H1 (cell line): ENCODE measurements around the gene ZNF496. TPM values are rescaled to one million over a fixed set of nuclear protein-coding genes. Genes with fewer than 3 reads are reported as not detected.

ENCODE experiments used
- CTCF ChIA-PET: fragments of 300-600 bp; sonication (Branson Sonifier 250); formaldehyde crosslinking; loops from one replicate; lab custom pipeline; 2021; ENCODE audit not compliant: partially characterized antibody; lab: Charles Lee
- POLR2A ChIA-PET: fragments of 300-600 bp; sonication (Branson Sonifier 250); formaldehyde crosslinking; loops from one replicate; lab custom pipeline; 2021; ENCODE audit warnings: inconsistent platforms; ENCODE audit not compliant: partially characterized antibody; lab: Charles Lee
- DNase-seq, 2 experiments: peaks; one replicate each; pipeline versions ENCODE4 v3.0.0 to v3.0.0-alpha.2; 2010 to 2022; ENCODE audit warnings: low spot score in 2 of 2, low read depth in 1 of 2, mixed read lengths in 1 of 2
- FAIRE-seq: peaks from 2 replicates; lab custom pipeline; 2011; peaks lifted over from hg19 to GRCh38; lab: Jason Lieb, UNC
- H2AFZ ChIP-seq: 2 replicates; pipeline ENCODE4 v1.8.1; 2012; ENCODE audit warnings: low read length, inconsistent platforms
- H2AK5ac ChIP-seq: 2 replicates; pipeline ENCODE4 v1.6.1; 2013; ENCODE audit warnings: low read depth, low read length
- H2BK120ac ChIP-seq: replicated peaks from 2 replicates; pipeline ENCODE3; 2013; ENCODE audit warnings: low read depth, low read length, inconsistent platforms
- H2BK12ac ChIP-seq: 2 replicates; pipeline ENCODE4 v1.6.1; 2013; ENCODE audit warnings: low read depth, low read length
- H2BK15ac ChIP-seq: 2 replicates; pipeline ENCODE4 v1.6.1; 2013; ENCODE audit warnings: low read length
- H2BK20ac ChIP-seq: 2 replicates; pipeline ENCODE4 v1.6.1; 2013; ENCODE audit warnings: low read length
- H2BK5ac ChIP-seq: 2 replicates; pipeline ENCODE4 v1.6.1; 2013; ENCODE audit warnings: low read depth, low read length
- H3K14ac ChIP-seq: 2 replicates; pipeline ENCODE4 v1.6.1; 2013; ENCODE audit warnings: inconsistent platforms; ENCODE audit not compliant: insufficient read length
- H3K18ac ChIP-seq: 2 replicates; pipeline ENCODE4 v1.6.1; 2013; ENCODE audit warnings: low read length; ENCODE audit errors: extremely low read depth
- H3K23ac ChIP-seq: 2 replicates; pipeline ENCODE4 v1.6.1; 2013; ENCODE audit warnings: inconsistent platforms; ENCODE audit not compliant: insufficient read length
- H3K23me2 ChIP-seq: 2 replicates; pipeline ENCODE4 v1.6.1; 2013; ENCODE audit warnings: low read depth, low read length
- H3K27ac ChIP-seq: 2 replicates; pipeline ENCODE4 v1.6.1; 2011; ENCODE audit warnings: low read depth, low read length, inconsistent platforms
- H3K27me3 ChIP-seq, 4 experiments: replicated peaks in 1 of 4; 1 replicate in 1 of 4; 2 replicates in 3 of 4; pipeline versions ENCODE4 v1.6.1 to v1.8.1; 2011 to 2013; ENCODE audit warnings: low read length in 3 of 4, mild to moderate bottlenecking in 3 of 4, inconsistent platforms in 2 of 4, mixed read lengths in 2 of 4, moderate library complexity in 1 of 4; ENCODE audit not compliant: control insufficient read depth in 3 of 4, insufficient read depth in 3 of 4; ENCODE audit errors: extremely low read depth in 1 of 4
- H3K36me3 ChIP-seq, 4 experiments: 2 replicates each; pipeline versions ENCODE4 v1.6.1 to v1.8.1; 2011 to 2013; ENCODE audit warnings: mild to moderate bottlenecking in 4 of 4, low read length in 3 of 4, moderate library complexity in 2 of 4, control low read depth in 1 of 4, inconsistent platforms in 1 of 4; ENCODE audit not compliant: insufficient read depth in 4 of 4, control insufficient read depth in 2 of 4
- H3K4ac ChIP-seq: replicated peaks from 2 replicates; pipeline ENCODE3; 2013; ENCODE audit warnings: low read length, low read depth, mixed read lengths, inconsistent platforms; ENCODE audit not compliant: insufficient read length
- H3K4me1 ChIP-seq, 4 experiments: replicated peaks in 1 of 4; 1 replicate in 1 of 4; 2 replicates in 3 of 4; pipeline versions ENCODE4 v1.6.1 to v1.8.1; 2011 to 2013; ENCODE audit warnings: low read length in 3 of 4, inconsistent platforms in 2 of 4, mixed read lengths in 1 of 4; ENCODE audit not compliant: insufficient read depth in 4 of 4, control insufficient read depth in 3 of 4
- H3K4me2 ChIP-seq, 2 experiments: 2 replicates each; pipeline versions ENCODE4 v1.6.1 to v1.8.1; 2011 to 2013; ENCODE audit warnings: low read depth in 2 of 2, low read length in 2 of 2, control low read depth in 1 of 2, inconsistent platforms in 1 of 2, mild to moderate bottlenecking in 1 of 2; ENCODE audit not compliant: insufficient read depth in 1 of 2
- H3K4me3 ChIP-seq, 4 experiments: fragments of 200-600, 300-600 bp in 1 of 4; sonication (generic), shearing (Covaris generic), sonication (Bioruptor Twin) in 1 of 4; 2 replicates each; pipeline versions ENCODE4 v1.5.1 to v1.8.1; 2011 to 2016; ENCODE audit warnings: low read length in 4 of 4, low read depth in 3 of 4, control low read depth in 2 of 4, inconsistent platforms in 2 of 4, mild to moderate bottlenecking in 2 of 4, mixed read lengths in 1 of 4, moderate library complexity in 1 of 4; ENCODE audit not compliant: insufficient read depth in 2 of 4; ENCODE audit errors: extremely low read depth in 1 of 4
- H3K56ac ChIP-seq: replicated peaks from 2 replicates; pipeline ENCODE3; 2013; ENCODE audit warnings: low read depth, mild to moderate bottlenecking, mixed read lengths, low read length, inconsistent platforms; ENCODE audit not compliant: insufficient read length
- H3K79me1 ChIP-seq: 2 replicates; pipeline ENCODE4 v1.6.1; 2013; ENCODE audit warnings: low read depth, low read length, control low read depth
- H3K79me2 ChIP-seq, 2 experiments: 2 replicates each; pipeline versions ENCODE4 v1.6.1 to v1.8.1; 2012 to 2013; ENCODE audit warnings: low read length in 2 of 2, mild to moderate bottlenecking in 2 of 2, inconsistent platforms in 1 of 2; ENCODE audit not compliant: insufficient read depth in 2 of 2, control insufficient read depth in 1 of 2
- H3K9ac ChIP-seq, 4 experiments: replicated peaks in 1 of 4; 1 replicate in 1 of 4; 2 replicates in 3 of 4; pipeline versions ENCODE4 v1.6.1 to v1.8.1; 2011 to 2013; ENCODE audit warnings: low read depth in 3 of 4, low read length in 3 of 4, control low read depth in 2 of 4, mild to moderate bottlenecking in 2 of 4, moderate library complexity in 2 of 4, inconsistent platforms in 1 of 4; ENCODE audit errors: extremely low read depth in 1 of 4
- H3K9me3 ChIP-seq, 2 experiments: 2 replicates each; pipeline versions ENCODE4 v1.6.1 to v1.8.1; 2012 to 2013; ENCODE audit warnings: mild to moderate bottlenecking in 2 of 2, moderate library complexity in 2 of 2, control low read depth in 1 of 2, inconsistent platforms in 1 of 2, low read depth in 1 of 2, low read length in 1 of 2, mixed read lengths in 1 of 2; ENCODE audit not compliant: insufficient read depth in 2 of 2
- H4K20me1 ChIP-seq, 2 experiments: replicated peaks in 1 of 2; 2 replicates each; pipeline versions ENCODE3 to v1.8.1; 2011 to 2013; ENCODE audit warnings: inconsistent platforms in 2 of 2, low read length in 2 of 2, mild to moderate bottlenecking in 1 of 2; ENCODE audit not compliant: insufficient read depth in 2 of 2, control insufficient read depth in 1 of 2
- H4K5ac ChIP-seq: 2 replicates; pipeline ENCODE4 v1.6.1; 2013; ENCODE audit warnings: low read length, low read depth, mixed read lengths, inconsistent platforms; ENCODE audit not compliant: insufficient read length
- H4K8ac ChIP-seq: 2 replicates; pipeline ENCODE4 v1.8.0; 2013; ENCODE audit warnings: mild to moderate bottlenecking, moderate library complexity, low read length, inconsistent platforms; ENCODE audit not compliant: insufficient read depth; ENCODE audit errors: extremely low read depth
- H4K91ac ChIP-seq: replicated peaks from 2 replicates; pipeline ENCODE3; 2013; ENCODE audit warnings: low read length, mixed read lengths, inconsistent platforms; ENCODE audit not compliant: insufficient read length
- BACH1 ChIP-seq: IDR thresholded peaks from 2 replicates; pipeline ENCODE4 v1.6.1; 2012; ENCODE audit warnings: low read length, improper control_type of control experiment
- CBX8 ChIP-seq: fragments of 300-800, 300-1000 bp; sonication (generic); IDR thresholded peaks from 2 replicates; pipeline ENCODE4 v1.7.1; 2016; ENCODE audit warnings: low read depth, low read length, borderline replicate concordance
- EGR1 ChIP-seq: IDR thresholded peaks from 2 replicates; pipeline ENCODE4 v1.6.1; 2011; ENCODE audit warnings: low read depth, low read length, borderline replicate concordance
- MAFK ChIP-seq: IDR thresholded peaks from 2 replicates; pipeline ENCODE4 v1.6.1; 2012; ENCODE audit warnings: low read depth, mild to moderate bottlenecking, improper control_type of control experiment, low read length
- RAD21 ChIP-seq, 2 experiments: IDR thresholded peaks in 1 of 2; conservative IDR thresholded peaks in 1 of 2; 2 replicates each; pipeline ENCODE4 v1.6.1; 2011; ENCODE audit warnings: low read depth in 2 of 2, low read length in 2 of 2, improper control_type of control experiment in 1 of 2, inconsistent platforms in 1 of 2, mild to moderate bottlenecking in 1 of 2, moderate library complexity in 1 of 2
- SIN3A ChIP-seq, 2 experiments: IDR thresholded peaks in 1 of 2; conservative IDR thresholded peaks in 1 of 2; 2 replicates each; pipeline ENCODE4 v1.6.1; 2011 to 2012; ENCODE audit warnings: low read length in 2 of 2, improper control_type of control experiment in 1 of 2, low read depth in 1 of 2, mild to moderate bottlenecking in 1 of 2
- WGBS, 2 experiments: shearing (Covaris generic) in 1 of 2; methylation state at CpG; one replicate each; pipeline versions ENCODE4 v1.1.6 to v1.1.7; 2013 to 2015; ENCODE audit warnings: low lambda C conversion rate in 2 of 2, mixed read lengths in 2 of 2, inconsistent platforms in 1 of 2, low coverage in 1 of 2, missing lambda C conversion rate in 1 of 2; ENCODE audit not compliant: insufficient replicate concordance in 2 of 2, insufficient coverage in 1 of 2, insufficient read length in 1 of 2; ENCODE audit errors: extremely low coverage in 1 of 2, missing lambda C conversion rate in 1 of 2; 5-methylcytosine and 5-hydroxymethylcytosine counted together
- polyA plus RNA-seq, 7 experiments: library from polyadenylated mRNA; depleted of rRNA in 3 of 7; stranded (reverse) in 5 of 7; unstranded in 2 of 7; fragments of >200 nt in 5 of 7; fragments of 200-250 nt in 2 of 7; gene quantifications; 1 replicate in 5 of 7; 2 replicates in 1 of 7; 4 replicates in 1 of 7; pipeline versions ENCODE4 v1.2.1 to v1.2.3, GENCODE V29; 2011 to 2013; ENCODE audit warnings: missing spikeins in 2 of 7, mixed read lengths in 2 of 7
- total RNA-seq: library from RNA; stranded (reverse); fragmentation: NEBNext Ultra II Directional; extraction: Animal tissue kit (Norgen Biotek cat#: 25700); gene quantifications from 2 replicates; pipeline ENCODE4 v1.2.1, GENCODE V29; 2021

Gene ZNF496
- total and polyA plus RNA-seq, 2 of the 8 experiments (the other 6 are each of a cell fraction or from before 2014, with no cell fraction given) = 27.9 to 71.4 TPM

DNA sequence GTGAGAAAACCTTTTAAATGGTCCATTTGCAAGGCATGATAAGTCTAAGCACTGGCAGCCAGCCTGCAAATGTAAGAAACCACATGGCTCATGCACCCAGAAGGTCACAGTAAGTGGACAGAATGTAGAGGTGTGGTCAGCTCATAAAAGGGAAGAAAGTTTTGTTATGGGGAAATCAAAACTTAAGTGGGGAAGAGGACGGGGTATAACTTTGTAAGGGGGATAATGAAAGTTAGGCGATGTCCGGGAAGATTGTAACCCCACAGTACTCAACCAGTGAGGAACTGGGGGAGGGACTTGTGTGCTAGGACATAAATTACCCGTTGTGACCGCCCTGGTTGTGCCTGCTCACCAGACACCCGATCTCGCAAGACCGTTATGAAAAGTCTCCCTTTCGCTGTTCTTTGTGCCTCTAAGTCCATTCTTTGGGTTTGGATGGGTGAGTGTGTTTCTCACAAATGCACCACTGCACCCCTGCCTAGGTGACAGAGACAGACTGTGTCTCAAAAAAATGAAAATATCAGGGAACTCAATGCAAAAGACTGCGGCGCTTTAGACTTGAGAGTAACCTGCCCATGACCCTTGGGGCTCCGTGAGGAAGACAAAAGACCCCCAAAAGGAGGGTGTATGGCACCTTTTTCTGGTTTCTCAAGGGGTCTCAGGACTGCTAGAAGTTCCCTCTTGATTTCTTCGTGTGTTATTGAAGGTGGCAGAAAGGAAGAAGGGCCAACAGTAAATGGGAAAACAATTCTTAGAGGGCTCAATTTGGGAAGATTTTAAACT, 28.6 kb upstream of the ZNF496 start:
- Histone ChIP-seq H3K9ac (no peak overlapping the region), H3K18ac (no peak overlapping the region), H3K79me2 (no peaks in the 10 kb centered on the region), H3K14ac (no peak overlapping the region), H2BK120ac (no peak overlapping the region), H3K27ac (no peak overlapping the region), H4K5ac (no peak overlapping the region), H3K4me3 (no peak overlapping the region), H3K4me1 (peaks cover 0 to 5% (median 2%) of the 10 kb centered on the region in 4 experiments; a peak in 3 of 7 replicates), H3K56ac (no peak overlapping the region), H2BK20ac (no peak overlapping the region), H3K23me2 (no peaks in the 10 kb centered on the region), H2BK12ac (no peak overlapping the region), H2AFZ (no peak overlapping the region), H3K9me3 (peaks cover 10 to 17% of the 10 kb centered on the region in 2 experiments), H2BK5ac (no peak overlapping the region), H2BK15ac (no peak overlapping the region), H3K4ac (no peak overlapping the region), H4K20me1 (no peaks in the 10 kb centered on the region), H3K79me1 (no peaks in the 10 kb centered on the region), H3K23ac (no peak overlapping the region), H3K4me2 (no peak overlapping the region), H3K36me3 (no peaks in the 10 kb centered on the region), H4K8ac (no peak overlapping the region), H3K27me3 (peaks cover 0 to 1% (median 0%) of the 10 kb centered on the region in 4 experiments; a peak in 2 of 7 replicates), H4K91ac (no peak overlapping the region), H2AK5ac (no peak overlapping the region)
- WGBS, 2 experiments = 76 to 100% methylated on average over 1 to 13 of the region's 13 CpGs
- no peak for FAIRE-seq
- CTCF ChIA-PET = interaction anchor here (0.9 to 1.4 kb wide), 2 partner anchors 8 to 14 kb away, joined by 3 read pairs; no protein-coding TSS in a partner anchor
- DNase-seq = no peak
- no peak for TF ChIP-seq CBX8
- TF ChIP-seq MAFK = no peak
- TF ChIP-seq SIN3A (conservative IDR thresholded peaks at IDR 0.05 in 1 of 2, IDR thresholded peaks at IDR 0.05 in 1 of 2; ENCODE audit: low read depth in 1 of 2, low read length in 2 of 2) = no peak
- no peak for TF ChIP-seq EGR1
- TF ChIP-seq RAD21 (IDR thresholded peaks at IDR 0.05 in 1 of 2, conservative IDR thresholded peaks at IDR 0.05 in 1 of 2; ENCODE audit: low read depth in 2 of 2, low read length in 2 of 2) = no peak
- no peak for TF ChIP-seq BACH1
- POLR2A ChIA-PET = interaction anchor here (0.8 to 1.1 kb wide), 3 partner anchors 9 to 25 kb away, joined by 3 to 4 read pairs (median 3); no protein-coding TSS in a partner anchor
